Fibroblast of lung (primary cell): Measurements from ENCODE around the gene GOT1. TPM values are rescaled to one million over a fixed set of nuclear protein-coding genes. Genes with fewer than 3 reads are reported as not detected.

Source experiments
- DNase-seq, 2 donors: peaks; one replicate each; pipeline versions ENCODE4 v3.0.0 to v3.0.0-alpha.2; 2010; ENCODE audit warnings: low read depth in 2 of 2
- H2AFZ ChIP-seq: 2 replicates; pipeline ENCODE4 v1.5.1; 2012; ENCODE audit warnings: low read length, control low read depth, inconsistent platforms
- H3K27ac ChIP-seq: 2 replicates; pipeline ENCODE4 v1.5.1; 2011; ENCODE audit warnings: low read length, control low read depth; ENCODE audit not compliant: insufficient read depth
- H3K27me3 ChIP-seq: 2 replicates; pipeline ENCODE4 v1.5.1; 2011; ENCODE audit warnings: mild to moderate bottlenecking, low read length; ENCODE audit not compliant: control insufficient read depth, insufficient read depth
- H3K36me3 ChIP-seq: 2 replicates; pipeline ENCODE4 v1.5.1; 2011; ENCODE audit warnings: low read length; ENCODE audit not compliant: control insufficient read depth, insufficient read depth
- H3K4me1 ChIP-seq: 2 replicates; pipeline ENCODE4 v1.5.1; 2011; ENCODE audit warnings: low read length; ENCODE audit not compliant: control insufficient read depth, insufficient read depth; ENCODE audit errors: extremely low read depth
- H3K4me2 ChIP-seq: 2 replicates; pipeline ENCODE4 v1.5.1; 2011; ENCODE audit warnings: low read length, control low read depth; ENCODE audit not compliant: insufficient read depth; ENCODE audit errors: extremely low read depth
- H3K4me3 ChIP-seq, 4 experiments: fragments of 200-600 bp in 1 of 4; sonication (generic) in 1 of 4; replicated peaks in 1 of 4; 2 replicates each; pipeline ENCODE4 v1.5.1; 2011 to 2016; ENCODE audit warnings: low read length in 4 of 4, low read depth in 3 of 4, mild to moderate bottlenecking in 3 of 4, control low read depth in 2 of 4, inconsistent platforms in 1 of 4, mixed read lengths in 1 of 4; ENCODE audit not compliant: insufficient read depth in 1 of 4; ENCODE audit errors: control extremely low read depth in 1 of 4
- H3K79me2 ChIP-seq: 2 replicates; pipeline ENCODE4 v1.5.1; 2012; ENCODE audit warnings: mild to moderate bottlenecking, low read length, inconsistent platforms; ENCODE audit not compliant: control insufficient read depth, insufficient read depth
- H3K9ac ChIP-seq: 2 replicates; pipeline ENCODE4 v1.5.1; 2011; ENCODE audit warnings: mild to moderate bottlenecking, low read length, control low read depth; ENCODE audit not compliant: insufficient read depth
- H3K9me3 ChIP-seq: 2 replicates; pipeline ENCODE4 v1.5.1; 2012; ENCODE audit warnings: low read depth, low read length; ENCODE audit not compliant: control insufficient read depth, insufficient read depth
- H4K20me1 ChIP-seq: 2 replicates; pipeline ENCODE4 v1.5.1; 2011; ENCODE audit warnings: low read length; ENCODE audit not compliant: control insufficient read depth, insufficient read depth; ENCODE audit errors: extremely low read depth
- EZH2 ChIP-seq: IDR thresholded peaks from 2 replicates; pipeline ENCODE4 v1.5.1; 2012; ENCODE audit warnings: low read length, control low read depth, mild to moderate bottlenecking; ENCODE audit errors: missing control alignments
- polyA plus RNA-seq, 2 donors: library from polyadenylated mRNA; depleted of rRNA in 1 of 2; stranded (reverse) in 1 of 2; unstranded in 1 of 2; fragments of >200 nt; gene quantifications; 2 replicates each; pipeline ENCODE4 v1.2.1, GENCODE V29; 2011 to 2012; ENCODE audit warnings: missing spikeins in 1 of 2
- total RNA-seq: library from RNA; depleted of rRNA; stranded (reverse); fragments of >200 nt; gene quantifications from 2 replicates; pipeline ENCODE4 v1.2.1, GENCODE V29; 2014
- TF ChIP-seq, protein P1 (sequence below), 2 donors: IDR thresholded peaks in 1 of 2; conservative IDR thresholded peaks in 1 of 2; 1 replicate in 1 of 2; 2 replicates in 1 of 2; pipeline ENCODE4 v1.5.1; 2011 to 2012; ENCODE audit warnings: low read length in 2 of 2, control low read depth in 1 of 2, inconsistent platforms in 1 of 2, low read depth in 1 of 2, mild to moderate bottlenecking in 1 of 2

Gene GOT1
- total and polyA plus RNA-seq, 2 donors (not counting 1 experiment from before 2014, with no cell fraction given): 20.8 to 52.2 TPM

DNA sequence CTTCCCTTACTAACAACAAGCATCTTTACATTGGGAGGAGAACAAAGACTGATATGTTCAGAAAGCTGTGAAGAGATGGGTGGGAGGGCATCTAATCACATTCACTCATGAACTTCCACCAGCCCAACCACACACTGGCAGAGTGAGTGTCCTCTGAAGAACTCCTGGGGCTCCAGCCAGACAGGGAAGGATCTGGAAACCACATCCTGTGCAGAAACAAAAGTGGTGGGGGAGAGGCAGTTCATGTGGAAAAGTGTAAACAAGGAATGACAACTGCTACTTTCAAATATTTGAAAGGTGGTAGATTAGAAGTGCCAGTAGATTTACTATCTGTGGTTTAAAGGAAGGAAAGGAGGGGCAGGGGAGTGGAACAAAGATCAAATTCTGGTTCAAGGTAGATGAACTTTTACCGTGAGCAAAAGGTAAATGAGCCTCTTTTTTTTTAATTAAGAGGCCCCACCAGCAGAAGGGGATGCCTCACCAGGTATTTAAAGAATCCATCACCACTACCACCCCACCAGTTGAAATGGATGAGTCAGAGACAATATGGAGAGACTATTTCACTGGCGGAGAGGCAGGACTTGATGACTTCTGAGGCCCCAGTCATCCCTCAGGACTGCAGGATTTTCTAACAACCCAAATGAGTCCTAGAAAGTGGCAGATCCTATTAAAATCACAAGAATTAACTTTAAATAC, 34.5 kb downstream of the GOT1 start:
- peaks cover 8% of the 10 kb centered on the region for H3K4me1 ChIP-seq
- H3K36me3 ChIP-seq: peaks cover 3% of the 10 kb centered on the region
- H3K4me3 ChIP-seq: no peak overlapping the region
- TF ChIP-seq EZH2: no peak
- TF ChIP-seq, protein P1, sequence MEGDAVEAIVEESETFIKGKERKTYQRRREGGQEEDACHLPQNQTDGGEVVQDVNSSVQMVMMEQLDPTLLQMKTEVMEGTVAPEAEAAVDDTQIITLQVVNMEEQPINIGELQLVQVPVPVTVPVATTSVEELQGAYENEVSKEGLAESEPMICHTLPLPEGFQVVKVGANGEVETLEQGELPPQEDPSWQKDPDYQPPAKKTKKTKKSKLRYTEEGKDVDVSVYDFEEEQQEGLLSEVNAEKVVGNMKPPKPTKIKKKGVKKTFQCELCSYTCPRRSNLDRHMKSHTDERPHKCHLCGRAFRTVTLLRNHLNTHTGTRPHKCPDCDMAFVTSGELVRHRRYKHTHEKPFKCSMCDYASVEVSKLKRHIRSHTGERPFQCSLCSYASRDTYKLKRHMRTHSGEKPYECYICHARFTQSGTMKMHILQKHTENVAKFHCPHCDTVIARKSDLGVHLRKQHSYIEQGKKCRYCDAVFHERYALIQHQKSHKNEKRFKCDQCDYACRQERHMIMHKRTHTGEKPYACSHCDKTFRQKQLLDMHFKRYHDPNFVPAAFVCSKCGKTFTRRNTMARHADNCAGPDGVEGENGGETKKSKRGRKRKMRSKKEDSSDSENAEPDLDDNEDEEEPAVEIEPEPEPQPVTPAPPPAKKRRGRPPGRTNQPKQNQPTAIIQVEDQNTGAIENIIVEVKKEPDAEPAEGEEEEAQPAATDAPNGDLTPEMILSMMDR (conservative IDR thresholded peaks at IDR 0.05 in 1 of 2, IDR thresholded peaks at IDR 0.05 in 1 of 2; ENCODE audit: low read depth in 1 of 2, low read length in 2 of 2): no peak
- peak overlapping the region; percentile 21 for H3K4me2 ChIP-seq
- H2AFZ ChIP-seq: no peak overlapping the region
- no peaks in the 10 kb centered on the region for H3K79me2 ChIP-seq
- H3K9me3 ChIP-seq: no peaks in the 10 kb centered on the region
- no peak overlapping the region for H3K27ac ChIP-seq
- H3K9ac ChIP-seq: no peak overlapping the region
- no peaks in the 10 kb centered on the region for H4K20me1 ChIP-seq
- peak; percentile 58 to 89 for DNase-seq
- no peaks in the 10 kb centered on the region for H3K27me3 ChIP-seq

DNA sequence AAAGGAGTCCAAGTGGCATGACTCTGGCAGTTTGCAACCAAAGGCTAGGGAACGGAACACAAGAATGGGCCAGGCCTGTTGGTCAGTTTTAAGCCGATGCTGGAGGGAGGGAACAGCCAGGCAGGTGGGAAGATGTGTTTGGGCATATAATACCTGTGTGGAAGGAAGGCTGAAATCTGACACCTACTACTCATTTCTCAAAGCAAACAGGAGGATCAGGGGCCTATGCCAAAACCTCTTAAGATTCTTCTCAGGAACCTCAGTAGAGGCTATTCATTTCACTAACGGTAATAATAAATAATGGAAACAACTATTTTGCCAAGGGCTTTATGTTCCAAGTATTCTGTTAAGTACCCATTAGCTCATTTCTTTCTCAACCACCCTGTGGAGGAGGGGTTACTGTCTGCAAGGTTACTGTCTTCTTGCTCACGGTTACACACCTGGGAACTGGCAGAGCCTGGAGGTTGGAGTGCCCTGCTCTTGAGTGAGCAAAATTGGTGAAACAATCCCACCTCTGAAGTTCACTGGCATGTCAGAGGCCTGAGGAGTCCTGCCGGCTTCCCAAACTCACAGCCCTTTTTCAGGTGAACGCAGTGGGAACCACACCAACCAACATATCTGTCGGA, 35.5 kb downstream of the GOT1 start:
- TF ChIP-seq, protein P1 (conservative IDR thresholded peaks at IDR 0.05 in 1 of 2, IDR thresholded peaks at IDR 0.05 in 1 of 2; ENCODE audit: low read depth in 1 of 2, low read length in 2 of 2): no peak
- TF ChIP-seq EZH2: no peak
- Histone ChIP-seq H3K36me3 (peaks cover 3% of the 10 kb centered on the region), H3K4me1 (peaks cover 8% of the 10 kb centered on the region), H3K27me3 (no peaks in the 10 kb centered on the region), H3K27ac (no peak overlapping the region), H3K9ac (no peak overlapping the region), H3K79me2 (no peaks in the 10 kb centered on the region), H4K20me1 (no peaks in the 10 kb centered on the region), H2AFZ (no peak overlapping the region), H3K4me2 (no peak overlapping the region), H3K4me3 (no peak overlapping the region), H3K9me3 (no peaks in the 10 kb centered on the region)
- no peak for DNase-seq

DNA sequence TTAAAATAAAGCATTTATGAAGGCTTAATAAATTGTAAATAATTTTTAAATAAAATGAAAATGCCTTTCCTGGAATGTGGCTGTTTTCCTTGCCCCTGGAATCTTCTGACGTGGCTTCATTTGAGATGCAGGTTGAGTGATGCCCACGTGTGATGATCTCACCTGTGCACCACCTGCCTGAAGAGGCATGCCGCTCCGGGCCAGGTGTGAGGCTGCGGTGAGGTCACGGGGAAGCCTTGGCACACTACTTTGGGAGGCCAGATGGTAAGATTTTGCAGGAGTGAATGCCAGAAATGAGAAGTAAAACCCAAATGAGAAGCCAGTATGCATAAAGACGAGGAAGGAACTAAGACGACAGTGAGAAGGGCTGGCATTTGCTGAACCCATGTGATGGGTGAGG, 36.2 kb downstream of the GOT1 start:
- Histone ChIP-seq H2AFZ (no peak overlapping the region), H3K27me3 (no peaks in the 10 kb centered on the region), H3K9me3 (no peaks in the 10 kb centered on the region), H3K4me3 (no peak overlapping the region), H3K4me2 (no peak overlapping the region), H3K79me2 (no peaks in the 10 kb centered on the region), H3K4me1 (peaks cover 8% of the 10 kb centered on the region), H3K36me3 (peaks cover 3% of the 10 kb centered on the region), H3K9ac (no peak overlapping the region), H3K27ac (no peak overlapping the region), H4K20me1 (no peaks in the 10 kb centered on the region)
- no peak for DNase-seq
- TF ChIP-seq, protein P1 (conservative IDR thresholded peaks at IDR 0.05 in 1 of 2, IDR thresholded peaks at IDR 0.05 in 1 of 2; ENCODE audit: low read depth in 1 of 2, low read length in 2 of 2): no peak
- no peak for TF ChIP-seq EZH2
